Hepatocyte (in vitro differentiated cells): ENCODE data around the gene ZNF415. TPM values are rescaled to one million over a fixed set of nuclear protein-coding genes. Genes with fewer than 3 reads are reported as not detected.
A peak's percentile ranks its signal among the peaks of the same experiment; 100 is the strongest.

Source experiments
- DNase-seq: peaks from one replicate; pipeline ENCODE4 v3.0.0-alpha.2; 2016; ENCODE audit warnings: low spot score
- H2AFZ ChIP-seq: fragments of 200-600 bp; sonication (generic); 2 replicates; pipeline ENCODE4 v1.6.0; 2016; ENCODE audit warnings: antibody characterized with exemption, mild to moderate bottlenecking
- H3K27ac ChIP-seq: fragments of 200-600 bp; sonication (generic); 2 replicates; pipeline ENCODE4 v1.5.1; 2016; ENCODE audit warnings: mild to moderate bottlenecking
- H3K27me3 ChIP-seq: fragments of 200-600 bp; sonication (generic); 2 replicates; pipeline ENCODE4 v1.6.1; 2016
- H3K36me3 ChIP-seq: fragments of 200-600 bp; sonication (generic); replicated peaks from 2 replicates; pipeline ENCODE4 v1.5.1; 2016; ENCODE audit warnings: low read depth; ENCODE audit not compliant: insufficient read depth
- H3K4me1 ChIP-seq: fragments of 200-600 bp; sonication (generic); 2 replicates; pipeline ENCODE4 v1.5.1; 2016; ENCODE audit warnings: mild to moderate bottlenecking, moderate library complexity; ENCODE audit not compliant: insufficient read depth
- H3K4me2 ChIP-seq: fragments of 200-600 bp; sonication (generic); 2 replicates; pipeline ENCODE4 v1.6.0; 2016
- H3K4me3 ChIP-seq: fragments of 200-600 bp; sonication (generic); 2 replicates; pipeline ENCODE4 v1.5.1; 2016; ENCODE audit warnings: mild to moderate bottlenecking
- H3K79me2 ChIP-seq: fragments of 200-600 bp; sonication (generic); 2 replicates; pipeline ENCODE4 v1.6.0; 2017; ENCODE audit warnings: mild to moderate bottlenecking
- H3K9me2 ChIP-seq: fragments of 200-600 bp; sonication (generic); replicated peaks from 2 replicates; pipeline ENCODE4 v1.6.0; 2017; ENCODE audit warnings: mild to moderate bottlenecking; ENCODE audit not compliant: insufficient read depth
- H3K9me3 ChIP-seq: fragments of 200-600 bp; sonication (generic); 2 replicates; pipeline ENCODE4 v1.5.1; 2016; ENCODE audit warnings: low read depth, mild to moderate bottlenecking
- H4K20me1 ChIP-seq: fragments of 200-600 bp; sonication (generic); 2 replicates; pipeline ENCODE4 v1.6.0; 2016; ENCODE audit warnings: mild to moderate bottlenecking; ENCODE audit not compliant: insufficient read depth, poor library complexity, severe bottlenecking
- CTCF ChIP-seq: fragments of 200-600 bp; sonication (generic); IDR thresholded peaks from 2 replicates; pipeline ENCODE4 v1.5.1; 2016; ENCODE audit warnings: antibody characterized with exemption, mild to moderate bottlenecking; ENCODE audit not compliant: poor library complexity
- EZH2 ChIP-seq: fragments of 200-600 bp; sonication (generic); IDR thresholded peaks from 2 replicates; pipeline ENCODE4 v1.6.1; 2016; ENCODE audit warnings: antibody characterized with exemption, mild to moderate bottlenecking, borderline replicate concordance
- EZH2phosphoT487 ChIP-seq: fragments of 200-600 bp; sonication (generic); IDR thresholded peaks from one replicate; pipeline ENCODE4 v1.6.1; 2018; ENCODE audit warnings: antibody characterized with exemption, mild to moderate bottlenecking, low read depth, moderate library complexity; ENCODE audit not compliant: unreplicated experiment, severe bottlenecking
- WGBS: methylation state at CpG from one replicate; pipeline ENCODE4 v1.1.6; 2016; ENCODE audit warnings: low lambda C conversion rate; ENCODE audit errors: missing lambda C conversion rate; 5-methylcytosine and 5-hydroxymethylcytosine counted together
- polyA plus RNA-seq: library from polyadenylated mRNA; unstranded; fragments of >200 nt; fragmentation: Nextera tagmentation; extraction: Ambion mirVana; gene quantifications from 2 replicates; pipeline ENCODE4 v1.2.1, GENCODE V29; 2016
- total RNA-seq: library from RNA; depleted of rRNA; stranded (reverse); fragments of >200 nt; gene quantifications from 2 replicates; pipeline ENCODE4 v1.2.3, GENCODE V29; 2014

ZNF415 gene
- total and polyA plus RNA-seq, 2 experiments from 2014 or later, result 15.2 to 24.1 TPM

- Histone ChIP-seq H4K20me1 (no peaks in the 10 kb centered on the region), H3K27me3 (no peaks in the 10 kb centered on the region), H3K79me2 (peaks cover 79% of the 10 kb centered on the region)
Observed at GRCh38 chr19:53094754-53095575, 37.7 kb downstream of the ZNF415 start.

GRCh38 chr19:53092723-53093122 is 40.0 kb downstream of the ZNF415 start:
- Histone ChIP-seq H3K4me3 (no peak overlapping the region), H3K4me1 (peaks cover 17% of the 10 kb centered on the region), H4K20me1 (no peaks in the 10 kb centered on the region), H3K79me2 (peaks cover 69% of the 10 kb centered on the region), H3K4me2 (no peak overlapping the region), H3K9me2 (no peaks in the 10 kb centered on the region), H3K27ac (no peak overlapping the region), H3K9me3 (no peaks in the 10 kb centered on the region), H3K27me3 (no peaks in the 10 kb centered on the region), H2AFZ (no peak overlapping the region), H3K36me3 (no peaks in the 10 kb centered on the region)
- 55% methylated on average over 1 of the region's 1 CpG for WGBS
- TF ChIP-seq EZH2 (no peak), CTCF (no peak), EZH2phosphoT487 (no peak)
- no peak for DNase-seq

More at GRCh38 chr19:53094754-53095575, 37.7 kb downstream of the ZNF415 start:
- H3K27ac ChIP-seq, result peak overlapping the region; percentile 84
- no peaks in the 10 kb centered on the region for H3K36me3 ChIP-seq
- H3K4me3 ChIP-seq, result no peak overlapping the region
- H3K9me2 ChIP-seq, result no peaks in the 10 kb centered on the region
- DNase-seq, result peak; percentile 12
- TF ChIP-seq EZH2 (no peak), EZH2phosphoT487 (no peak), CTCF (no peak)
- 74% methylated on average over 21 of the region's 29 CpGs for WGBS
- no peak overlapping the region for H3K4me2 ChIP-seq
- no peak overlapping the region for H2AFZ ChIP-seq
- no peaks in the 10 kb centered on the region for H3K9me3 ChIP-seq
- peaks cover 22% of the 10 kb centered on the region for H3K4me1 ChIP-seq

DNA sequence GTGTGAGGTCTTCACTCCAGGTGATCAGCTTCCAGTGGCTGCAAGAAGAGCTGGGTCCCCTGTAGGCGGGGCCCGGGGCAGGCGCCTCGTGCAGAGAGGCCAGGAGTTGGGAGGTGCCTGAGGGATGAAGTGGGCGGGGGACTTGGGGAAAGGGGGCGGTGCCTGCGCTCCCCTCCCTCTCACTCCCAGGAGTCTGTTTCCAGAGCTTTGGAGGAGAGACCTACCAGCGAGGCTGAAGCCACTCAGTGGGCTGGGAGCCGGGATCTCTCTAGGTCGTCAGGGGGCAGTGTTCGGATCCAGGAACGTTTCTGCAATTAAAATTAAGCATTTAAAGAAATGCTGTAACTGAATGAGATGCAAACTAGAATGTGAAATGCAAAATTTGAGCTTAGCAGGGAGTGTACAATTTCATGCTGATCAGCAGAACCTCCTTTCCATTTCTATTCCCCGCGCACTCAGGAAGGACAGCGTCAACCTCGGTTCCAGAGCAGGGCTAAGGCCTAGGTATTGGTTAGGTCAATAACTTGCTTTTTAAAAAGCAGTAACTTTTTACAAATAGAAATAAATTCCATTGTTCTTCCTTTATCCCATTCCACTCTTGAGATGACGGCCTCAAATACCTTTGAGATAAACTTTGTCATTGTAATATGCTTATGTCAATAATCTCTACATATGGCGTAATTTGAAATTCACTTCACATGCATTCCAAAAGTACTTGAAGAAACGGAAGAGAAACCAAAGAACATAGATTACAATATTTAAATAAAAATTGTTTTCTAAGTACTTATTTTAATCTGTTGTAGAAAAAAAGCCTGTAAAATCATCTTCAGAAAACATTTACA is 41.1 kb downstream of the ZNF415 start:
- H3K36me3 ChIP-seq, result no peaks in the 10 kb centered on the region

More for the DNA sequence above, 41.1 kb downstream of the ZNF415 start:
- no peak overlapping the region for H3K4me2 ChIP-seq
- 90% methylated on average over 19 of the region's 19 CpGs for WGBS
- peaks cover 67% of the 10 kb centered on the region for H3K79me2 ChIP-seq
- no peak overlapping the region for H3K27ac ChIP-seq
- H3K4me3 ChIP-seq, result no peak overlapping the region
- no peak for DNase-seq
- H3K27me3 ChIP-seq, result no peaks in the 10 kb centered on the region
- H3K9me2 ChIP-seq, result no peaks in the 10 kb centered on the region
- H4K20me1 ChIP-seq, result no peaks in the 10 kb centered on the region
- TF ChIP-seq EZH2 (no peak), CTCF (no peak), EZH2phosphoT487 (no peak)
- H2AFZ ChIP-seq, result no peak overlapping the region
- no peaks in the 10 kb centered on the region for H3K9me3 ChIP-seq
- peaks cover 11% of the 10 kb centered on the region for H3K4me1 ChIP-seq
